22Rv1 (cell line): ENCODE results near the gene RFTN2.

ENCODE experiments used
- ZFX ChIP-seq: fragments of 450-650 bp; IDR thresholded peaks from 2 replicates; pipeline ENCODE4 v1.6.1; 2017; ENCODE audit warnings: antibody characterized with exemption, borderline replicate concordance
- TF ChIP-seq, protein P1 (sequence below): fragments of 450-650 bp; IDR thresholded peaks from 2 replicates; pipeline ENCODE4 v1.5.1; 2017; ENCODE audit warnings: mild to moderate bottlenecking

DNA sequence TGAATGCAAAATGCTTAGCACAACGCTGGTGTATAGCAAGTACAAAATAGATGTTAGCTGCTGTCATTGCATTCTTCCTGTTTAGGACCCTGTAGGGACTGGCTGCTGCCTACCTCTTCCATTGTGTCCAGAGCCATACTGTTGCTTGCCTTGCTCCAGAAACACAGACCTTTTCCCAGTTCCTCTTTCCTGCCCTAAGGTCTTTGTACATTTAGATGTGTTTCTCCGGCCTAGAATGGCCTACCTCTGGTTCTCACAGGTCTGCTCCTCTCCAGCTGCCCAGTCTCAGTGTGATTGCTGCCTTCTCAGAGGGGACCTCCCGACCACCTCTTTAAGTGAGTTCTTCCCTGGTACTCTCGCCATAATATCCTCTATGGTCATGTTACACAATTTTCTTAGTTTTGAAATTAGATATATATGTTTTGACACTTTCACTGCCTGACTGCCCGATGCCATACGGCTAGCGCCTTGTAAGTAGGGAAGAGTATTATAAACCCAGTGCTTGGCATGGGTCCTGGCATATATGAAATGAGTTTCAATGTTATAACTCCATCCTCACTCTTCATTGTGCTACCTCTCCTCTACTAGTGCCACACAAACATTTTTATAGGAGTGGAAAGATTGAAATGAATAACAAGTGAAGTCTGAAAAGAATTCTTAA, 48.3 kb downstream of the RFTN2 start:
- TF ChIP-seq, protein P1, sequence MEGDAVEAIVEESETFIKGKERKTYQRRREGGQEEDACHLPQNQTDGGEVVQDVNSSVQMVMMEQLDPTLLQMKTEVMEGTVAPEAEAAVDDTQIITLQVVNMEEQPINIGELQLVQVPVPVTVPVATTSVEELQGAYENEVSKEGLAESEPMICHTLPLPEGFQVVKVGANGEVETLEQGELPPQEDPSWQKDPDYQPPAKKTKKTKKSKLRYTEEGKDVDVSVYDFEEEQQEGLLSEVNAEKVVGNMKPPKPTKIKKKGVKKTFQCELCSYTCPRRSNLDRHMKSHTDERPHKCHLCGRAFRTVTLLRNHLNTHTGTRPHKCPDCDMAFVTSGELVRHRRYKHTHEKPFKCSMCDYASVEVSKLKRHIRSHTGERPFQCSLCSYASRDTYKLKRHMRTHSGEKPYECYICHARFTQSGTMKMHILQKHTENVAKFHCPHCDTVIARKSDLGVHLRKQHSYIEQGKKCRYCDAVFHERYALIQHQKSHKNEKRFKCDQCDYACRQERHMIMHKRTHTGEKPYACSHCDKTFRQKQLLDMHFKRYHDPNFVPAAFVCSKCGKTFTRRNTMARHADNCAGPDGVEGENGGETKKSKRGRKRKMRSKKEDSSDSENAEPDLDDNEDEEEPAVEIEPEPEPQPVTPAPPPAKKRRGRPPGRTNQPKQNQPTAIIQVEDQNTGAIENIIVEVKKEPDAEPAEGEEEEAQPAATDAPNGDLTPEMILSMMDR = no peak
- TF ChIP-seq ZFX = no peak
